ENCODE data around the gene TEX26.

The TEX26 gene

DNA sequence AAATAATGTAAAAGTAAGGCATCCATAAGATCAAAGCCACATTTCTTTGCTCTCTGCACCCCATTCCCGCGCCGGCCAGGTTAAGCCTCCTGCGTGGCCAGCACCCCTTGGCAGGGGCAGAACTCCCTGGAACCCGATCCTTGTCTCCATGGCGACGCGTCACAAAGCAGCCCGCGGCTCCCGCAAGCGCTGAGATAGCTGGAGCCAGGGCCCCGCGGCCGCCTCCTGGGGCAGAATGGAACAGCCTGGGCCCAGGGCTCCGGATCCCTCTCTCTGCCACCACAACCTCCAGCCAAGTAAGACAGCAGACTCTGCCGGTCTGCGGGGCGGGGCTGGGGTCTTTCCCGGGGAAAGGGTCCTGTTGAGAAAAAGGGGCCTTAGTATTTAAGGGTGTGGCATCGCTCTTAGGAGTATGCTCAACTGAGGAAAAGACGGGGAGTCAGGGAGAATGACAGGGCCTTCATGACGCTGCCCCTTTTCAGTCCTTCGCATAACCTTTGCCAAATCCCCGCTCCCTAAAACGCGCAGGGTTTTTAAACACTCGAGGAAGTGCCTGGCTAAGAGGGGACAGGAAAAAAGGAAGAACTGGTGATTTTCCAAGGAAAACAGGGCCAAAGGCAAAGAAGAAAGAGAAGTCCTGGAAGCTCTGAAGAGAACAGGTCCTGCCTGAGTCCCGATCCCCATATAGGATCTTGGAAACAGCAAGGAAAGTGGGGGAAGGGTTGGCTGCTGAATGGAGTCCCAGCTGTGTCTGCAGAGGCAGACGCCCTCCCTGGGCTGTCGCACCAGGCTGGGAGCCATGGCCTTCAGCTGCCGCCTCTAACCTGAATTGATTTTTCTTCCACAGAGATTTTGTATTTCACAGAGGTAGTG is at the start of gene TEX26:
TSS of gene TEX26 (plus strand) at position 176 of the 873 bp plus-strand sequence. CDS start at position 236, 60 bp downstream.
- no peak for DNase-seq (ENCODE audit: low spot score)

DNA sequence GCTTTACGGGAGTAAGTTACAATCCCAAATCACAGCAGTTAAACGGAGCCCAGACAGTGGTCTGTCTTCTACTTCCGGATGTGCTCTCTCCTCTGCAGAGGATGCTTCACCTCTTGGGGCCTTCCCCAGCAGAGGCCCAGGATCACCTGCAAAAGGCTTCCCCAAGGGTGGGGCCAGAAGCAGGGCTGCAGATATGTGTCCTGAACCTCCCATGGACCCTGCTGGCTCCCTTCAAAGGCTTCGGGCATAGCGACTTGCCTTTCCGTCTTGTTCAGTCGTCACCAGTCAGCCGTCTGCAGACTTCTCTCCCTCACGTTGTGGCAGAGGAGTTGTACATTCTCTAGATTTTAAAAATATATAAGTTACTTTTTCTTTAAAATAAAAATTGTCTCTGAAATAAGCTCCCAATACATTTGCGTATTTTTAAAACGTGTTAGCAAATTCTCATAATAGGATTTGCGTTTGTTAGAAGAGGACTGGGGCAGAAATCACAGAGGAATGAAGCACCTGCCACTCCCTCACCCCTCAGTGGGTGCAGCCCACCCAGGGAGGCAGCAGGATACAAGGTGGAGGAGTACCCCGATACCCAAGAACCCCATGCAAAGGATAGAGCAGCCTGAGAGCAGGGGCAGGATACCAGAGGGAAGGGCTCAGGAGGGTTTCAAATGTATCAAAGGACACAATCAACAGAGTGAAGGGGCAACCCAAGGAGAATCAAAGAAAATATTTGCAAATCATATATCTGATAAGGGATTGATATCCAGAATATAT is 49.3 kb upstream of the TEX26 start:
- DNase-seq (ENCODE audit: low spot score): no peak

- DNase-seq (ENCODE audit: low spot score): no peak
These were observed 47.9 kb upstream of the TEX26 start for GRCh38 chr13:30884543-30884942.

- DNase-seq (ENCODE audit: low spot score): no peak
These were observed 43.2 kb upstream of the TEX26 start for GRCh38 chr13:30889196-30889690.

DNA sequence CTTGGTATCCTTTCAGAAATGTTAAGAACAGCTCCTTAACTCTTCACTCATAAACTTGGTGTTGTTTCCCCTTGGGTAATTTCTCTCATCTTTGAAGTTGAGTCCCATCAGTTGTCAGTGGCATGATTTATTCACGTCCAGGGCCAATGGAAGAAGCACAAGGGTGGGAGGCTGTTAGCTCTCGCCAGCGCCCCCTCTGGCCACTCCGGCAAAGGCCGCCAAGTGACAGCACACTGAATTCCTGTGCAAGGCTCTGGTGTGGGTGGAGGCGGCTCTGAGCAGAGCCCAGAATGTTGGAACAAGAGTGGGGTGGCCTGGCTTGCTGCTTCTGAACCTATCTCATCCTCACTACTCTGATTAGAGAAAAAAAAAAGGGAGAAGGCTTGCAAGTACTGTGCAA is 39.5 kb upstream of the TEX26 start:
- DNase-seq (ENCODE audit: low spot score): peak; percentile 20

DNA sequence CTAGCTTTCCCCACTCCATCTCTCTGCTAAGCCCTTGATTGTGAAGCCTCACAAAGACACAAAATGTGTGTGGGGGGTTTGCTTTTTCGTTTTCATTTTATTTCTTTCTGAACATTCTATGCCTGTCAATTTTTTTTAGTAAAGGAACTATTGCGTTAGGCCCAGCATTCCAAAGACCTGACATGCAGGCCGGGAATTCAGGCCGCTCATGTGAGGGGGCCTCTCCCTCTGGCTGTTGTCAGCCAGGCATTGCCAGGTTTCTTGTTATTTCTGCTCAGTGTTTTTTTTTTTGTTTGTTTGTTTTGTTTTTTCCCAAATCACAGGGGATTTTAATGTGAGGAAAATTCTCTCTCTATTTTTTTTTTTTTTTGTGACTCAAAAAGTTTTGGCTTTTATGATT is 36.7 kb upstream of the TEX26 start:
- no peak for DNase-seq (ENCODE audit: low spot score)

- DNase-seq (ENCODE audit: low spot score): no peak
These were observed 34.4 kb upstream of the TEX26 start for GRCh38 chr13:30898070-30898469.

DNA sequence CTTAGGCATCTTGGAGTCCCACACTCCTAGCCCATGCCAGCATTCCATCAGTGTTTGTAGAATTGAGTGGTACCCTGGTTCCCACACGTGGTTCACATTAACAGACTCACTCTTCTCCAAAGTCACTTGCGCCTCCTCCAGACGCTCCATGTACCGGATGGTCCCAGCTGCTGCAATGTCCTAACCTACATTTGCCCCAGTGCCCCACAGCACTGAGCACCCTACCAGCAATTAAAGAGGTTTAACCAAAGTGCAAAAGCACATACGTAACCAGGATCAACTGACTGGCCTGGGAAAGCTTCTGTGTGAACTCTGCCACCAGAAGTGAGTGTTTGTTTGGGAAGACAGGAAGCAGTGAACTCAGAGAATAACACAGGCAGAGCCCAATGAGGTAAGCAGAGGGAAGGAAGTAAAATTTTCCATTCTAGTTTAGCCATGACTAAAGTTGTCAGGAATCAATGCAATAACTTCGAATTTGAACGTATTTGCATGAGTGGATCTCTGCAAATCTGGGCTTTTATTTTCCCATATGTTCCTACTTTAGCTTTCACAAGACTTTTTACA is 33.7 kb upstream of the TEX26 start:
- no peak for DNase-seq (ENCODE audit: low spot score)

GRCh38 chr13:30900436-30900835 is 32.0 kb upstream of the TEX26 start:
- no peak for DNase-seq (ENCODE audit: low spot score)

DNA sequence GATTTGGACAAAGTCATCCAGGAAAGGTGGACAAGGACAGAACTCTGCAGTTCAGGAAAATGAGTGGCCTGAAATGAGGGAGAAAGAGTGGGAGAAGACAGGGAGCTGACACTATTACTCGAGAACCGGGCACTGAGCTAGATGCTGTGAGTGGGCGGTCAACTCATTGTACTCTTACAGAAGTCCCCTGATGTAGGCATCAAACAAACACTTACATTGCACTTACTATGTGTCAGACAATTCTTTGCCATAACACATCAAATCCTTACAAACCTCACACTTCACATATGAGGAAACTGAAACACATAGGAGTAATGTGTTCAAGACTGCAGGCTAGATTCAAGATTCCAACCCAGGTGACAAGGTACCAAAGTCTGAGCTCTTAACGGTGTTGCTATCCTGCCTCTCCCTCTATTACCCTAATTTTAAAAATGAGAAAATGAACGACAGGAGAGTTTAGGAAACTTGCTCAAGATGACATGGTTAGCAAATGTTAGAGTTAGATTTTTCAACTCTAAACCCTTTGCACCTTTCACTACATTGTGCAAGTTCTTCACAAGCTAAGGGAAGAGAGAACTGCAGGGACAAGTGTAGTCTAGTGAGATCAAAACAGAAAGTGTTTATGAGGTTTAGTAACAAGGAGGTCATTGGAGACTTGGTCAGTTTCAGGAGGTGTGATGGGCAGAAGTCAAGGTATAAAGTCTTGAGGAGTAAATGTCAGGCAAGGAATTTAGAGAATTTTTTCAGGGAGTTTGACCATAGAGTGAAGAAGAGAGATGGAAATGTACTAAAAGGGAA is 31.3 kb upstream of the TEX26 start:
- no peak for DNase-seq (ENCODE audit: low spot score)

DNA sequence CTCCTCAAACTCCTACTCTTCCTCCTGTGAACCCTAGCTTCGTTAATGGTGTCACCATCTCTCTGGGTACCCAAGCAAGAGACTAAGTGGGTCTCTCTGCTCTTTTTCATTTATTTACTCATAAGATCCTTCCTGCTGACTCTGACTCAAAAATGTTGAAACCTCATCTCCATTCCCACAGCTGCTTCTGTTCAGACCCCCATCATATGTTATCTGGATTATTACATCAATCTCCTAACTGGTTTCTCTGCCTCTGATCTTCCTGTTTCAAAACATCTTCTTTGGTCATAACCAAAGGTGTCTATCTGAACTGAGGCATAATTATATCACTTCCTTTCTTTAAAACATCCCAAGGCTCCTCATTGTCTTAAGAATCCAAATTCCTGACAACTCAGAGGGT is 28.4 kb upstream of the TEX26 start:
- no peak for DNase-seq (ENCODE audit: low spot score)

GRCh38 chr13:30905932-30906383 is 26.5 kb upstream of the TEX26 start, which contains the start of gene MEDAG:
MEDAG (plus strand) TSS chr13:30906271; CDS start chr13:30906516, 245 bp downstream.
- no peak for DNase-seq (ENCODE audit: low spot score)

DNA sequence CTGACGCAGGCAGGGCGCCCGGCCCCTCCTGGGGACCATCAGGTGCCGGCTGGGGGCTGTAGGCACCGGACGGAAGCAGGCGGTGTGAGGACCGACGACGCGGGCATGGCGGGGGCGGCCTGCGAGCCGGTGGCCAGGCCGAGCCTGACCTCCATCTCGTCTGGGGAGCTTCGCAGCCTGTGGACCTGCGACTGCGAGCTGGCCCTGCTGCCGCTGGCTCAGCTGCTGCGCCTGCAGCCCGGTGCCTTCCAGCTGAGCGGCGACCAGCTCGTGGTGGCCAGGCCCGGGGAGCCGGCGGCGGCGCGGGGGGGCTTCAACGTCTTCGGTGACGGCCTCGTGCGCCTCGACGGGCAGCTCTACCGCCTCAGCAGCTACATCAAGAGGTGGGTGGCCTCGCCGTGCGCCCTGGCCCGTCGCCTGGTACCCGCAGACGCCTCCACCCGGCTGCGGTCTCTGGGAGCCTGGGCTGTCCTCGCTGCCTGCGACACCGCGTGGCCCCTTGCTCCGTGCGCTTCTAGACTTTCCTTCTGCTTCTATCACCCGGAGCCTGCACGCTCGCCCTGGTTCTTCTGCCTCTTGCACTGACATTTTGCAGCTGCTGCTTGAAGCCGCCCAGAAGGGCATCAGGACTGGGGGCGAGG is 25.9 kb upstream of the TEX26 start:
- DNase-seq (ENCODE audit: low spot score): no peak

GRCh38 chr13:30907121-30907861 is 25.2 kb upstream of the TEX26 start:
- DNase-seq (ENCODE audit: low spot score): no peak

- DNase-seq (ENCODE audit: low spot score): no peak
These were observed 24.0 kb upstream of the TEX26 start for GRCh38 chr13:30908416-30908980.

DNA sequence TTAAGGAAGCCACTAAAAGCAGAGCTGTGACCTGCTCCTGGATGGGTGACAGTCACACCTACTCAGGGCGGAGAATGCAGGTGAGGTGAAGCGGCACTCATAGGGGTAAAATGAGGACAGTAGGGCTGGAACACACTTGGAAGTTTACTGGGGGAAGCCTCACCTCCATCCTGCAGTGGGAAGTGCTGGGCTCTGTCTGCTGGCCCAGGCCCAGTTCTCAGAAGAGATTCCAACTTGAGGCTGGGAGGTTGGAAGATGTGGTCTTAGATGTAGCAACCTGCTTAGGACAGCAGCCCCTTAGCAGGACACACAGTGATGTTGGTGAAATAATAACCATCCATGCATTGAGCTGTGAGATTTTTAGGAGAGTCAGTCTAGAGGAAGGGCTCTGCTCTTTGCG is 21.8 kb upstream of the TEX26 start:
- DNase-seq (ENCODE audit: low spot score): no peak

GRCh38 chr13:30915691-30916541 is 16.5 kb upstream of the TEX26 start:
- no peak for DNase-seq (ENCODE audit: low spot score)

GRCh38 chr13:30916991-30917390 is 15.5 kb upstream of the TEX26 start:
- no peak for DNase-seq (ENCODE audit: low spot score)

Measured in SW480 (cell line).